HG03439 (cell line): ENCODE data around the gene TTN.
"Not testable (repeated sequence)": the region's sequence is repeated elsewhere in the genome, so short reads cannot be mapped to it uniquely, and the experiment has no call there.

Source experiments
- ATAC-seq: cut with Tn5 transposase; IDR thresholded peaks from one replicate; pipeline ENCODE4 v1.9.1; 2021; ENCODE audit warnings: mild to moderate bottlenecking, moderate library complexity; ENCODE audit not compliant: unreplicated experiment

TTN gene

DNA sequence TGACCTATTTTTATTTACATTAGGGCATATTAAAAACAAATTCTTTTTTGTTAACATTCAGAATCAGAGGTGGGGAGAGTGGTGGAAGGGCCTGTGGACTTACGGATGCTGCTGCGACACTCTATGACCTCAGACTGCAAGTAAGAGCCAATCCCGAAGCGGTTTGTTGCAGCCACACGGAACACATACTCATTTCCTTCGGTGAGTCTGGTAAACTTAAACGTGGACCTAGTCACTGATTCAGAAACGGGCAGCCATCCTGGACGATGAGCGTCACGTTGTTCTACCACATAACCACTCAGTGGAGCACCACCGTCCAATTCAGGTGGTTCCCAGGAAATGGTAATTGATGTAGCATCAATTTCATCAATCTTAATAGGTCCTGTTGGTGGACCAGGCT is 265.1 kb downstream of the TTN start:
- ATAC-seq: no peak

DNA sequence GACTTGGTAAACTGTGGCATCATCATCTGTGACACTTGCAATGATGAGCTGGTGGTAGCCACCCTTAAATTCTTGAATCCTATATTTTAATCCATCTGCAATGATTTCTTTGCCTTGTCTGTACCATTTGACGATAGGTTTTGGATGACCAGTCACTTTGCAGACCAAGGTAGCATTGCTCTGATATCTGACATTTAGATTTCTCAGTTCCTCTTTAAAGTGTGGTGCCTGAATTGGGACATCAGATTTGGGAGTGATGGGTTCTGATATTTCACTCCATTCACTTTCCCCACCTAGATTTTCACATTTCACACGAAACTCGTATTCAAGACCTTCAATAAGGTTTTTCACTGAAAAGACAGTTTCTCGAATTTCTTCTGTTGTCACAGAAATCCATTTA is 271.2 kb downstream of the TTN start:
- ATAC-seq: no peak

DNA sequence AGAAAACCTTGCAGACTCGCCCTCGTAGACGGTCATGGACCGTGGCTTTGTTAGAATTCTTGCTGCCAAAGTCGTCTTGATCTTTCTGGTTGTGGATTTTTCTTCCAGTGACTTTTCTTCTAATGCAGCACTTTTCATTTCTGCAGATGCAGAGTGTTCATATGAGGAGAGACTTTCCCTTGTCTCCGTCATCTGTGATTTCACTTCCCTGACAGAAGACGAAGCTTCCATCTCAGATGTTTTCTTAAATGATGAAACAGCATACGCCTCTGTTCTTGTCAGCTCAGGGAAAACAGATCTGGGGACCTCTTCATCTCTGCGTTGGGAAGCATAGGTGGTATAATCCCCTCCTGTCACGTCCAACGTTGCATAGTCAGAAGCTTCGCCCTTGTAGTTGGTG is 276.1 kb downstream of the TTN start:
- ATAC-seq: no peak

DNA sequence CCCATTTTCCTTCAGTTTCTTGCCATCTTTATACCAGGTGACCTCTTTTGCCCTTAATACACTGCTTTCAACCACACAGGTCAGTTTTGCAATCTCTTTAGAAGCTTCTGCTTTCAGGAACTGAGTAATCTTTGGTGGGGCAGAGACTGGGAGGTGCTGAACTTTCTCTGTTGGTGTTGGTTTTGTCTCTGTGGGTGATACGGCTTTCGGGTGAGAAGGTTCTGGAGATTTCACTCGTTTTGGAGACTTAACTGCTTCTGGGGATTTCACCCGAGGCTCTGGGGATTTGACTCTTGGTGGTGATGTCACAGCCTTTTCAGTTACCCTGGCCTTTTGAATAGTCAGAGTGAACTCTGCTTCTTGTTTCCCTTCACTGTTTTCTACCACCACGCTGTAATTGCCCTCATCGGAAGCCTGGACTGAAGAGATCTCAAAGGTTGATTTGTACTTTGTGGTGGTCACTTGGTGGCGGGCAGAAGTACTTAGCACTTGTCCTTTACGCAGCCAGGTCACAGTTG is 276.5 kb downstream of the TTN start:
- ATAC-seq: peak; percentile 95

DNA sequence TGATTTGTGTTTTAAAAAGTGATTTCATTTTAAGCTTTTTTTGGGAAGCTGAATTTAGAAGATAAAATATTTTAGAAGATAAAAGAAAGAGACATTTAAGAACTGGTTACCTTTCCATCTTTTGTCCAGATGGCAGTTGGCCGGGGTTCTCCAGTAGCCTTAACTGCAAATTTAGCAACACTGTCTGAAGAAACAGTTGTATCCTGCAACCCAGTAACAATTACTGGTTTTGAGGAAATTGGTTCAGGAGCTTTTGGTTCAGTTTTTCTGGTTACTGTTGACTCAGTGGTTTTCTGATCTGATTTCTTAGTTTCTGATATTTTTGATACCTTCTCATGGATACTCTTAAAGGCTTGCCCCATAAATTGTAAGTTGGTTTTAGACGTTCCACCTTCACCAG is 277.1 kb downstream of the TTN start:
- ATAC-seq: no peak

DNA sequence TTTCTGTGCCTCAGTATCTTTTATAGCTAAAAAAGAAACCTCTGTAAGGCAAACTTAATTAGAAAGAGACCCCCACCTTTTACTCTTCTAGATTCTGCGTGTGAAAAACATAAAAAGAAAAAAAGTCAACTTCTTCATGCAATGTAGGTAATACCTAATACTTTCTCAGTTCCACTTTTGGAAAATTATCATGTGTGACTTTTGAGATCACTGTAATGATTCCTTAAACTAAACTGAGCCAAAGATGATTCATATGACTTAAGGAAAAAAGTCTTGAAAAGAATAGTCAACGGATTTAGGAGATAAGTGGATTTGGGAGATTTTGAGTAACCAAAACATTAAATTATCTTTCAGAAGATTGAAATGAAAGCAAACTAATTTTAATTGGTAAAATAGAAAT is 278.0 kb downstream of the TTN start:
- no peak for ATAC-seq

DNA sequence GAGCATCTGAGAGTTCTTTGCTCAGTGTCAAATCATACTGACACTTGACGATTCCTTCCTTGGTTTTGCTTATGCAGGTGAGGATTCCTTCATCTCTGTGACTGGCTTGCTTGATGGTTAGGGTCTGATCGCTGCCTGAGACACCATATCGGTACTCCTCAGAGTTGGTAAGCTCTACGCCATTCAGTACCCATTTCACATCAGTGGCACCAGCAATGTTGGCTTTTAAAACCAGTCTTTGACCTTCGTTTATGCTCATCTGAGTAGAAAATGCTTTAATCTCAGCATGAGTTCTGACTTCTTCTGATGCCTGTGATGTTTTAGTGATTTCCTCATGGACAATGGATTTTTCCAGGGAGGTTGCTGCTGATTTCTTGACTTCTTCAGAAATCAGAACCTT is 278.6 kb downstream of the TTN start:
- no peak for ATAC-seq

DNA sequence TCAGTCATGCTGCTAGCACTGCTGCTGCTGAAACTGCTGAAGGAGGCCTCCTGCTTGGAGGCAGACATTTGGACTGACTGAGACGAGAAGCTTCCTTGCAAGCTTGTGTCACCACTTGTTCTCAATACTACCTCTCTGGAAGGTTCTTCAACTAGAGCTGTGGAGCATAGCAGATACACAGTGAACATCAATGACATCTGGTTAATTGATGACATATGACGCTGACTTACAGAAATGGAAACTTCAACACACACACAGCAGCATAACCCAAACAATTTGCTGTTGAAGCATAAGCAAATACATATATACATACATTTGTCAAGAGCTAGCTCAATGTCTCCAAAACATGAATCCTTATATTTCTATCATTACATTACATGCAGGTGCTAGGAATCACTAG is 279.6 kb downstream of the TTN start:
- no peak for ATAC-seq

DNA sequence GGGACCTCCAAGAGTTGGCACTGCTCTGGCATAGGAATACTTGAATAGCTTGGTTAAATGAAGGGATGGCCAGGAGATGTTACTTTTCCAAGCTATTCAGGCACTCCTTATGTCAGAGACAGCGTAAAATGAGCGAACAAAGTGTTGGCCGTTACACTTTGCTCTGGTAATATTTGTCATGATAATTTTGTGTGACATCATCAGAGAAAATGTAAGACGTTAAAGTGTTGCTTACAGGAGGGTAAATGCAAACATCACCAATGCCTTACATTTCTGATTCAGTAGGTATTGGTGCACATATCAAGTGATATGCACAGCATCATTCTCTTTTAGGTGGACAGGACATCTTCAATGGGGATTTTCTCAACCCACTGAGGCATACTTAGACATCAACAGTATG is 281.0 kb downstream of the TTN start:
- no peak for ATAC-seq

DNA sequence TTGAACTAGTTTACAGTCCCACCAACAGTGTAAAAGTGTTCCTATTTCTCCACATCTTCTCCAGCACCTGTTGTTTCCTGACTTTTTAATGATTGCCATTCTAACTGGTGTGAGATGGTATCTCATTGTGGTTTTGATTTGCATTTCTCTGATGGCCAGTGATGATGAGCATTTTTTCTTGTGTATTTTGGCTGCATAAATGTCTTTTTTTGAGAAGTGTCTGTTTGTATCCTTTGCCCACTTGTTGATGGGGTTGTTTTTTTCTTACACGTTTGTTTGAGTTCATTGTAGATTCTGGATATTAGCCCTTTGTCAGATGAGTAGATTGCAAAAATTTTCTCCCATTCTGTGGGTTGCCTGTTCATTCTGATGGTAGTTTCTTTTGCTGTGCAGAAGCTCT is 281.8 kb downstream of the TTN start:
- ATAC-seq: not testable (repeated sequence)

DNA sequence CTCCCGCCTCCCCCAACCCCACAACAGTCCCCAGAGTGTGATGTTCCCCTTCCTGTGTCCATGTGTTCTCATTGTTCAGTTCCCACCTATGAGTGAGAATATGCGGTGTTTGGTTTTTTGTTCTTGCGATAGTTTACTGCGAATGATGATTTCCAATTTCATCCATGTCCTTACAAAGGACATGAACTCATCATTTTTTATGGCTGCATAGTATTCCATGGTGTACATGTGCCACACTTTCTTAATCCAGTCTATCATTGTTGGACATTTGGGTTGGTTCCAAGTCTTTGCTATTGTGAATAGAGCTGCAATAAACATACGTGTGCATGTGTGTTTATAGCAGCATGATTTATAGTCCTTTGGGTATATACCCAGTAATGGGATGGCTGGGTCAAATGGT is 282.2 kb downstream of the TTN start:
- ATAC-seq: not testable (repeated sequence)

DNA sequence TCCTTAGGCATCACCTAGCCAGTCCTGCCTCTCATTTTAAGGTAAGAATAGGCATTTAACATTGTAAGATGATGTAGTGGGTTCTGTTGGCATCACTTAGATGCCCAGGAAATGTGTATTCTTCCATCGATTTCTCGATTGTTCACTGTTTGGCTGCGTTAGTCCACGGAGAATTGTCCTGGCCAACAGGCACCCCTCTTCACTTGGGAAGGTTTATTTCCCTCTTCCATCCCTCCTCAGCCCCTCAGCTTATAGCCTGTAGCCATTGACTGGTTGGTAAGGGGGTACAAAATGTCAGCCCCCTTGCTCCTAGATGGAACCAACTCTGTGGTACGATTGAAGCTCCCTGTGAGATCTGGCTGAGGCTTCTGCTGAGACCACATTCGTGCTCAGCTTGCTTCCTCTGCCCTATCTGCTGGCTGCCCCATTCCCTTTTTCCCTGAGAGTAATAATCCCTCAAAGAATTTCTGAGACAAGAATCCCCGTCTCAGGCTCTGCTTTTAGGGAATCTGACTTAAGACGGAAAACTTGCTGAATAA is 283.6 kb downstream of the TTN start:
- ATAC-seq: peak; percentile 3

DNA sequence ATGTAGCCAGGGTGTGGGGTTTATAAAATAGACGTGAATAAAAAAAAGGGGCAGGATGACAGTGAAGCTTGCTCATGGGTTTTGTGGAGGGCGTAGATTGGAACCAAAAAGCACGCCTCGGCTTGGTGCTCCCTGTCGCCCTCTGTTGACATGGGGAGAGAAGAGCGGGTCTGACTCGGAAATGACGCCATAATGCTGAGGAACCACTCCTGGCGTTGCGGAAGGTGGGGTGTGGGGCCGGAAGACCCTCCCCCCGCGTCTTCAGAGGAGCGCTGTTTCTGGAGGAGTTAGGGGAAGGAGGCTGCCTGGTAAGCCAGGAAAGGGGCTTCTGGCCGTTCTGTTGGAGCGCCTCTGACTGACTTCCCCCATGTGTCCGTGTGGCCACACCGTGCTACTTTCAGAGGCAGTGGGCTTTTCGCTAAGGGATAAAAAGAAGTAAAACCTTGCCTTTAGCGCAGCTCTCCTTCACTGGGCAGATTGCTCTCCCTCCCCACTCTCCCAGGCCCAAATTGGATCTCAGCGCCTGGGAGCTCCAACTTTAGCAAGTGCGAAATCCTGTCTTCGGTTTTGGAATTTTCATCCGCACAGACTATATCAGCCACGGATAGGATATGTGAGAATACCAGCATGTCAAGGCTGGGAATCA is 284.1 kb downstream of the TTN start:
- peak; percentile 83 for ATAC-seq

DNA sequence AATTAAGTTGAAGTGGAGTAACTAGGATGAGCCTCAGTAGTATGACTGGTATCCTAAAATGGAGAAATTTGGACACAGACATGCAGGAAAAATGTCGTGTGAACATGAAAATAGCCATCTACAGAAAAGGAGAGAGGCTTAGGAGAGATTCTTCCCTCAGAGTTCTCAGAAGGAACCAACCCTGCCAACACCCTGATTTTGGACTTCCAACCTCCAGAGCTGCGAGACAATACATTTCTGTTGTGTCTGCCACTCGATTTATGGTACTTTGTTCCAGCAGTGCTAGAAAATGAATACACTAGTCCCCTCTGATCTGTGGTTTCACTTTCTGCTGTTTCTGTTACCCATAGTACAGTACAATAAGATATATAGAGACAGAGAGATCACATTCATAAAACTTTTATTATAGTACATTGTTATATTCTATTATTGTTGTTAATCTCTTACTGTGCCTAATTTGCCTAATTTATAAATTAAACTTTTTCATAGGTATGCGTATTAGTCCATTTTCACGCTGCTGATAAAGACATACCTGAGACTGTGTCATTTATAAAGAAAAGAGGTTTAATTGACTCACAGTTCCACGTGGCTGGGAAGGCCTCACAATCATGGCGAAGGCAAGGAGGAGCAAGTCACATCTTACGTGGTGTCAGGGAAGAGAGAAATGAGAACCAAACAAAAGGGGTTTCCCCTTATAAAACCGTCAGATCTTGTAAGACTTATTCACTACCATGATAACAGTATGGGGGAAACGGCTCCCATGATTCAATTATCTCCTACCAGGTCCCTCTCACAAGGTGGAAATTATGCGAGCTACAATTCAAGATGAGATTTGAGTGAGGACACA is 285.7 kb downstream of the TTN start:
- no peak for ATAC-seq

DNA sequence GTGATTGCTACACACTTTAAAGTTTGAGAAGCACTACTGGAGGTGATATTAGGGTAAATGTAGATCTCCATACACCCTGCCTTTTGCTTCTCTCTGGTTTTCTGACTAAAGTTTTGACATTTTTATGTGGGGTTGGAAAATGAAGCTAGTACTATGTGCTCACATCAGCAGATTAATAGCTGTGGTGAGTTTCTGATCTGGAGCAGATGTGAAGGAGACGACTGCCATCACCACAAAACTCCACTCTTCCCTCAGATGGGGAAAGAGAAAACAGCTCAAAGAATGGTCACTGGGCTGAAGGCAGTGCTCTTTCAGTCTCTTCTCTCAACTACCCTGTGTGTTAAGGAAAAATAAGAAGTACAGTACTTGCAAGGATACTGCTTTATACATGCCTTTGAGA is 289.7 kb downstream of the TTN start:
- no peak for ATAC-seq

DNA sequence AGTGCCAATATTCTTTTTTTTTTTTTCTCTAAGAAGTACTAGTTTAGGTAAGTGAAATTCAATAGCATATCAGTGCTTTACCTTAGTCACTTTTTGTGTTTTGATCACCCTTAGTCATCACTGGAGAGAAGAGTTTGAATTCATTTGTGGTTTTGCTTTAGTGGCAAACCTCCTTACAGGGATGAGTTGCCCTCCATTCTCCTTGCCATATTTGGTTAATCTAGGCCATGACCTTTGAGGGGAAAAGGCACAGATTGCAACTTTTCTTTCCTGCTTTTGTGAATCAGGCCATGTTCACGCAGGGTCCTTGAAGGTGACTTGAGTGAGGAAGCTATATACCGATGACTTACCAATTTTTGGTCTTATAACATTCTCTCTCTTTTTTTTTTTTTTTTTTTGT is 292.6 kb downstream of the TTN start:
- ATAC-seq: no peak

DNA sequence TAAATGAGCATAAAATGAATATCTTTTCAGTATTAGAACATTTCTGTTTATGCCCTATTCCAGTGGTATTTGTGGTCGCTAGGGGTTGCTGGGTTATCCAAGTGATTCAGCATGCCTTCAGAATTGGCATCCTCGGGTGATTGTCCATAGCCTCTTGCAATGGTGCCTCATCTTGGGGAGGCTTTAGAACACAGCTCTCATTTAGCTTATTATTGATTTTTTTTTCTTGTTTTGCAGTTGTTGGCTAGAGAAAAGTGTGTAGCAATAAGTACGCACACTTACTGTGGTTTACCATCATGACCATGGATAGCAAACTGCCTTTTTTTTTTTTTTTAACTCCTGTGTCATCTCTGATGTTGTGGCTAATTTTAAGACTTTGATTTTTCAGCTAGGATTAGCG is 293.3 kb downstream of the TTN start:
- no peak for ATAC-seq

DNA sequence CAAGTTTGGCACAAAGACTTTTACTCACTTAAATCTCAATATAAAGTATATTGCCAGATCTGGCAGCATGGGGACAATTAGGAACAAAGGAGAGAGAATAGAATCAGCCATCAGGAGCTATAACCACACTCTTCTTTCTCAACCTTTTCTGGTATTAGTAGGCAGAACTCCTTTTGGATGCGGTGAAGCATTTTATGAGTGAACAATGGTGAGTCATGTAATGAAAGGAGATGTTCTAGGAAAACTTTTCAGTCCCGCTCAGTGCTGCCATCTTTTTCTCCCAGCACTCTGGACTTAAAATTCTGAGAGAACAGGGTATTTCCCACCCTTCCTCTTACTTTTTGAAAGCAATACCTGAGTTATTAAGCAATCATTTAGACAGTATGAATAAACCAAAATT is 294.7 kb downstream of the TTN start:
- no peak for ATAC-seq

DNA sequence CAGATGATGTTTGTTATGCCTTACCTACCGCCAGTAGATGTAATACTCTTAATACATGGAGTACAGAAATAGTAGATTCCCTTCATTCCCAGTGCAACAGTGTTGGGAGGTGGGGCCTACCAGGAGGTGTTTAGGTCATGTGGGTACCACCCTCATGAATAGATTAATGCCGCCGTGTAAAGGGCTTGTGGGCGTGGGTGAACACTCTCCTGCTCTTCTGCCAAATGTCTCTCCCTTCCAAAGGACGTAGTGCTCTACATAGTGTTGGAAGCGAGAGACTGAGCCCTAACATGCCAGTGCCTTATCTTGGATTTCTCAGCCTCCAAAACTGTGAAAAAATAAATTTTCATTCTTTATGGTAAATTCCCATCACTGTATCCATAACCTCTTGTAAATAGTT is 296.8 kb downstream of the TTN start:
- ATAC-seq: no peak

DNA sequence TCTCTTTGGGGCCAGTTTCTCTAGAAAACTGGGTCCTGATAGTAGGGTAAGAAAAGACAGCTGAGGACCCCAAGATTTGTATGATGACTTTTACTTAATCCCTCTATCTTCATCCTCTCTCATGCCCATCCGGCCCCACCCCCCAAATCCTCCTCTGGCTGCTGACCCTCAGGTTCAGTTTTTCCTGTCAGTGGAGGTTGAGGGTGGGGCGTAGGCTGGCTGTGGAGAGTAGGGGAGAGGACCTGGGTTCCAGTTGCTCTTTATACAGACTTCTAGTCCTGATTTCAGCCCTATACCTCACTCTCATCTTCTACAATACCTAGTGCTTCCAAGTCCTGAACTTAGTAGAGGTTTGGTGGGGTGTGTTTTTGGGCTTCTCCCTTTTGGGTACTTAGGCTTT is 298.6 kb downstream of the TTN start:
- no peak for ATAC-seq

DNA sequence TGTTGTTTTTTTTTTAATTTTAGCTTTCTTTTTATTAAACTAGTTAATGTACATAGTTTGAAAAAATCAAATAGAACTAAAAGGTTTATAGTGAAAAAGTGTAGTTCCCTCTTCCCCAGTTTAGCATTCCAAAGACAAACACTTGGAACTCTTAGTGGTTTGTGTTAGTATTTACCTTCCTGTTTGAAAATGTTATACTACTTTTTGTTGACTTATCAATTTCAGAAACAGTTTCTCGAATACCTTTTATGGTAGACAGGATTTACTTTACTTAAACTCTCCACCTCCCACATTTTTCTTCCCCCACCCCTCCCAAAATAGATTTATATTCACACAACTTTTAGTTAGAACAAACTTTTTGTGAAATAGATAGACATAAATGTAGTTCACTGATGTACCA is 300.3 kb downstream of the TTN start:
- no peak for ATAC-seq

DNA sequence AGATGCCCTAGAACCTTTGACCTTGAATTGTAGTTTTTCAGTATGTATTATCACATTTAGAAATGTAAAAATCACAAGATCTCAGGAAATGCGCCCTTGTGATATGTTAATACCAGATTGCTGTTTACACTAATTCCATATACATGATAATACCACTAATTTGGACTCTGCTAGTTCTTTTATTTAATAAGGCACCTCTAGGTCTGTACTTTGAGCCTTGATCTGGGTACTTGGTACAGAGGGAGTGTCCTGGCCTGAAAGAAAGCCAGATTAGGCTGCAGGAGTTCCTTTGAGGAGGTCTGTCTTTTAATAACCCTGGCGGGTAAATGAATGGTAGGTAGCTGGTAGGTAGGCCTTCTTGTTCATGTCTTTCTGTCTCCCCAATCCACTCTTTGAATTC is 300.7 kb downstream of the TTN start:
- no peak for ATAC-seq
